Keratinocyte (primary cell): Measurements from ENCODE around the gene USP44.

Source experiments
- EZH2 ChIP-seq: IDR thresholded peaks from one replicate; pipeline ENCODE4 v1.6.1; 2012; ENCODE audit warnings: inconsistent platforms, mild to moderate bottlenecking, low read length, moderate library complexity
- TF ChIP-seq, protein P1 (sequence below), 3 experiments: IDR thresholded peaks in 1 of 3; conservative IDR thresholded peaks in 1 of 3; optimal IDR thresholded peaks in 1 of 3; 2 replicates in 2 of 3; 3 replicates in 1 of 3; pipeline versions ENCODE3 to v1.5.1; 2011; ENCODE audit warnings: low read length in 3 of 3, mild to moderate bottlenecking in 3 of 3, moderate library complexity in 2 of 3, control low read depth in 1 of 3, inconsistent platforms in 1 of 3; ENCODE audit not compliant: insufficient read depth in 2 of 3; ENCODE audit errors: extremely low read depth in 1 of 3

DNA sequence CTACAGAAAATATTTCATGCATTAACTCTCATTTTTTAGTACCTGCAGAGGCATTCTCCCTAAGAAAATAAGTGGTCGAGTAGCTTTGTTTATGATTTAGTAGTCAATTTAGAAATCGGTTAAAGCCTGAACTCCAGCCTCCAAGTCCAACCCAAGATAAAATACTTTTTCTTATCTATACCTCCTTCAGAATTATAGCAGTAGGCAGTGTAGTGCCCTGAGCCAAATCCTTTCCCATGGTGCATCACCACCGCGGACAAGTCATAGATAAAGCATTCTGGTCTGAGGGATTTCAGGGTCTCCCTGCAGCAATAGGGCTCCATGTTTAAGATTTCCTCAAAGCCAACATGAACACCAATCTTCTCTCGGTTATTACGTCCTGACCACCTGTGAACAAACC is 30.5 kb downstream of the USP44 start:
- TF ChIP-seq, protein P1, sequence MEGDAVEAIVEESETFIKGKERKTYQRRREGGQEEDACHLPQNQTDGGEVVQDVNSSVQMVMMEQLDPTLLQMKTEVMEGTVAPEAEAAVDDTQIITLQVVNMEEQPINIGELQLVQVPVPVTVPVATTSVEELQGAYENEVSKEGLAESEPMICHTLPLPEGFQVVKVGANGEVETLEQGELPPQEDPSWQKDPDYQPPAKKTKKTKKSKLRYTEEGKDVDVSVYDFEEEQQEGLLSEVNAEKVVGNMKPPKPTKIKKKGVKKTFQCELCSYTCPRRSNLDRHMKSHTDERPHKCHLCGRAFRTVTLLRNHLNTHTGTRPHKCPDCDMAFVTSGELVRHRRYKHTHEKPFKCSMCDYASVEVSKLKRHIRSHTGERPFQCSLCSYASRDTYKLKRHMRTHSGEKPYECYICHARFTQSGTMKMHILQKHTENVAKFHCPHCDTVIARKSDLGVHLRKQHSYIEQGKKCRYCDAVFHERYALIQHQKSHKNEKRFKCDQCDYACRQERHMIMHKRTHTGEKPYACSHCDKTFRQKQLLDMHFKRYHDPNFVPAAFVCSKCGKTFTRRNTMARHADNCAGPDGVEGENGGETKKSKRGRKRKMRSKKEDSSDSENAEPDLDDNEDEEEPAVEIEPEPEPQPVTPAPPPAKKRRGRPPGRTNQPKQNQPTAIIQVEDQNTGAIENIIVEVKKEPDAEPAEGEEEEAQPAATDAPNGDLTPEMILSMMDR (optimal IDR thresholded peaks at IDR 0.05 in 1 of 3, IDR thresholded peaks at IDR 0.05 in 1 of 3, conservative IDR thresholded peaks at IDR 0.05 in 1 of 3; ENCODE audit: extremely low read depth in 1 of 3, insufficient read depth in 2 of 3, low read length in 3 of 3) = no peak
- no peak for TF ChIP-seq EZH2
